HCT116 (cell line): ENCODE results near the gene CACNB1. TPM values are rescaled to one million over a fixed set of nuclear protein-coding genes. Genes with fewer than 3 reads are reported as not detected.

Source experiments
- ATAC-seq: fragments of 200-7000 bp; cut with Tn5 transposase; 2 replicates; pipeline ENCODE4 v1.9.1; 2020; ENCODE audit warnings: mild to moderate bottlenecking, moderate library complexity
- BruUV-seq: library from RNA; stranded (reverse); fragments of 400-500 nt; replicated peaks from 2 replicates; lab custom pipeline; 2021; lab: Mats Ljungman, UMichigan
- CTCF ChIA-PET: fragments of 300-600 bp; sonication (Branson Sonifier 250); formaldehyde crosslinking; loops from one replicate; lab custom pipeline; 2021; ENCODE audit warnings: antibody characterized with exemption; lab: Charles Lee
- POLR2A ChIA-PET: fragments of 300-600, 350-600 bp; sonication (Branson Sonifier 250); formaldehyde crosslinking; loops from one replicate; lab custom pipeline; 2021; ENCODE audit warnings: antibody characterized with exemption; lab: Charles Lee
- RAD21 ChIA-PET, 2 experiments: fragments of 300-600 bp; sonication (Branson Sonifier 250); formaldehyde crosslinking; loops; one replicate each; lab custom pipeline; 2023; ENCODE audit warnings: low total read pairs in 2 of 2; ENCODE audit not compliant: uncharacterized antibody in 2 of 2, unreplicated experiment in 2 of 2, low non-redundant PET in 1 of 2; lab: Charles Lee
- DNase-seq: peaks from one replicate; pipeline ENCODE4 v3.0.0-alpha.2; 2010; ENCODE audit warnings: low read depth, low spot score
- H2AFZ ChIP-seq: fragments of 200-600 bp; shearing (Covaris generic), sonication (generic); 2 replicates; pipeline ENCODE4 v1.6.1; 2017; ENCODE audit warnings: low read depth, mixed run types, mixed read lengths, antibody characterized with exemption, low read length; ENCODE audit not compliant: poor library complexity, severe bottlenecking
- H3K27ac ChIP-seq: 2 replicates; pipeline ENCODE4 v1.5.1; 2012; ENCODE audit warnings: low read depth, low read length
- H3K27me3 ChIP-seq: fragments of 200-600 bp; sonication (generic); 2 replicates; pipeline ENCODE4 v1.6.1; 2016; ENCODE audit warnings: mixed run types, low read length, mixed read lengths; ENCODE audit not compliant: insufficient read depth
- H3K36me3 ChIP-seq, 2 experiments: fragments of 200-500 bp in 1 of 2; fragments of 200-600 bp in 1 of 2; sonication (Bioruptor generic) in 1 of 2; sonication (generic) in 1 of 2; 2 replicates each; pipeline versions ENCODE4 v1.5.1 to v1.6.1; 2014 to 2016; ENCODE audit warnings: low read length in 2 of 2, inconsistent platforms in 1 of 2, mixed read lengths in 1 of 2, mixed run types in 1 of 2; ENCODE audit not compliant: insufficient read depth in 2 of 2, control insufficient read depth in 1 of 2
- H3K4me1 ChIP-seq, 2 experiments: fragments of 200-600 bp in 1 of 2; sonication (generic) in 1 of 2; 2 replicates each; pipeline versions ENCODE4 v1.5.1 to v1.6.1; 2012 to 2017; ENCODE audit warnings: low read length in 2 of 2, inconsistent platforms in 1 of 2, mild to moderate bottlenecking in 1 of 2, mixed read lengths in 1 of 2, mixed run types in 1 of 2, moderate library complexity in 1 of 2; ENCODE audit not compliant: insufficient read depth in 2 of 2, control insufficient read depth in 1 of 2
- H3K4me2 ChIP-seq: fragments of 200-600 bp; sonication (generic); 2 replicates; pipeline ENCODE4 v1.6.1; 2017; ENCODE audit warnings: mixed run types, low read length, mixed read lengths
- H3K4me3 ChIP-seq, 2 experiments: fragments of 200-600 bp in 1 of 2; sonication (generic) in 1 of 2; replicated peaks in 1 of 2; 2 replicates each; pipeline ENCODE4 v1.5.1; 2011 to 2016; ENCODE audit warnings: low read length in 2 of 2, control low read depth in 1 of 2, low read depth in 1 of 2, mild to moderate bottlenecking in 1 of 2, mixed read lengths in 1 of 2, mixed run types in 1 of 2
- H3K79me2 ChIP-seq: fragments of 200-600 bp; sonication (generic); 2 replicates; pipeline ENCODE4 v1.6.1; 2017; ENCODE audit warnings: mild to moderate bottlenecking, mixed run types, low read length, moderate library complexity, mixed read lengths; ENCODE audit not compliant: insufficient read depth
- H3K9ac ChIP-seq: fragments of 200-600 bp; sonication (generic); 2 replicates; pipeline ENCODE4 v1.6.1; 2016; ENCODE audit warnings: low read length, mixed read lengths
- H3K9me2 ChIP-seq: fragments of 200-600 bp; sonication (generic), shearing (Covaris generic); 2 replicates; pipeline ENCODE4 v1.6.1; 2017; ENCODE audit warnings: mixed run types, mild to moderate bottlenecking, moderate library complexity; ENCODE audit not compliant: insufficient read depth
- H3K9me3 ChIP-seq, 2 experiments: fragments of 200-500 bp in 1 of 2; fragments of 200-600 bp in 1 of 2; sonication (Bioruptor generic) in 1 of 2; sonication (generic) in 1 of 2; 2 replicates each; pipeline ENCODE4 v1.6.1; 2014 to 2017; ENCODE audit warnings: low read length in 2 of 2, mixed read lengths in 2 of 2, inconsistent platforms in 1 of 2, low read depth in 1 of 2, mild to moderate bottlenecking in 1 of 2, mixed run types in 1 of 2, moderate library complexity in 1 of 2; ENCODE audit not compliant: control insufficient read depth in 1 of 2, insufficient read depth in 1 of 2
- H4K20me1 ChIP-seq: fragments of 200-600 bp; sonication (generic), shearing (Covaris generic); 2 replicates; pipeline ENCODE4 v1.6.1; 2017; ENCODE audit warnings: mixed run types, mild to moderate bottlenecking, moderate library complexity; ENCODE audit not compliant: insufficient read depth
- CTCF ChIP-seq, 3 experiments: fragments of 200-600 bp in 1 of 3; sonication (generic) in 1 of 3; IDR thresholded peaks in 2 of 3; conservative IDR thresholded peaks in 1 of 3; 2 replicates each; pipeline ENCODE4 v1.5.1; 2012 to 2017; ENCODE audit warnings: low read depth in 2 of 3, low read length in 2 of 3, antibody characterized with exemption in 1 of 3, borderline replicate concordance in 1 of 3, control low read depth in 1 of 3, mild to moderate bottlenecking in 1 of 3, mixed read lengths in 1 of 3, mixed run types in 1 of 3, moderate library complexity in 1 of 3; ENCODE audit not compliant: insufficient read depth in 1 of 3
- intact Hi-C: fragments of 100-400 bp; cut with micrococcal nuclease; formaldehyde crosslinking; loops from 2 replicates; pipeline ENCODE4 v1.10.0; 2022
- total RNA-seq: library from RNA; stranded (reverse); gene quantifications from one replicate; pipeline ENCODE4 v1.2.1, GENCODE V29; 2021; ENCODE audit not compliant: unreplicated experiment

CACNB1 gene
- total RNA-seq, 1 experiment from 2014 or later, result 13.0 TPM

GRCh38 chr17:39155654-39156053 lies 41.8 kb downstream of the CACNB1 start:
- CTCF ChIA-PET, result interaction anchor here (0.8 to 1.5 kb wide), 2 partner anchors 9 to 173 kb away, joined by 3 to 4 read pairs; no protein-coding TSS in a partner anchor
- no TSS peak for BruUV-seq

More at GRCh38 chr17:39155654-39156053, 41.8 kb downstream of the CACNB1 start:
- RAD21 ChIA-PET, result no interaction called here
- Histone ChIP-seq H3K27me3 (no peaks in the 10 kb centered on the region), H3K79me2 (no peaks in the 10 kb centered on the region), H3K9me2 (no peaks in the 10 kb centered on the region), H4K20me1 (no peaks in the 10 kb centered on the region), H3K27ac (no peak overlapping the region), H3K9ac (no peak overlapping the region), H3K9me3 (no peaks in the 10 kb centered on the region), H3K4me3 (no peak overlapping the region), H3K36me3 (no peaks in the 10 kb centered on the region), H2AFZ (no peak overlapping the region), H3K4me1 (peaks cover 11 to 23% of the 10 kb centered on the region in 2 experiments), H3K4me2 (no peak overlapping the region)
- POLR2A ChIA-PET, result no interaction called here
- no peak for ATAC-seq
- no peak for DNase-seq
- intact Hi-C loops, result loop anchor here (10.0 kb wide), 1 partner anchor 421 kb away; the partner anchor contains the start of gene CISD3
- no peak for TF ChIP-seq CTCF (IDR thresholded peaks at IDR 0.05 in 2 of 3, conservative IDR thresholded peaks at IDR 0.05 in 1 of 3; ENCODE audit: borderline replicate concordance in 1 of 3, insufficient read depth in 1 of 3, low read depth in 2 of 3, low read length in 2 of 3)
